HG03108 (cell line): ENCODE data around the gene FITM1.
A peak's percentile ranks its signal among the peaks of the same experiment; 100 is the strongest.

Source experiments
- ATAC-seq: cut with Tn5 transposase; IDR thresholded peaks from one replicate; pipeline ENCODE4 v1.9.1; 2021; ENCODE audit warnings: moderate library complexity; ENCODE audit not compliant: unreplicated experiment

FITM1 gene

GRCh38 chr14:24159777-24160498, 29.5 kb downstream of the FITM1 start:
- no peak for ATAC-seq

- no peak for ATAC-seq
Measured at GRCh38 chr14:24160499-24160849, 30.0 kb downstream of the FITM1 start.

- ATAC-seq = peak; percentile 81
Measured at GRCh38 chr14:24160850-24161804, 30.7 kb downstream of the FITM1 start, which contains the start of gene IRF9. Gene IRF9, plus strand, starts transcription at chr14:24161265. Its CDS starts 880 bp downstream, at chr14:24162145.

- no peak for ATAC-seq
Measured at GRCh38 chr14:24162093-24162492, 31.6 kb downstream of the FITM1 start.

GRCh38 chr14:24164518-24164991, 34.1 kb downstream of the FITM1 start:
- ATAC-seq = no peak

GRCh38 chr14:24165785-24166184, 35.3 kb downstream of the FITM1 start:
- ATAC-seq = no peak

- ATAC-seq = no peak
Measured at GRCh38 chr14:24167469-24168114, 37.1 kb downstream of the FITM1 start.

- peak; percentile 85 for ATAC-seq
Measured at GRCh38 chr14:24171422-24172260, 41.2 kb downstream of the FITM1 start, which contains the start of gene REC8. Gene REC8, plus strand, starts transcription at chr14:24172080. Its CDS starts 473 bp downstream, at chr14:24172553.

GRCh38 chr14:24172261-24172860, 41.9 kb downstream of the FITM1 start:
- ATAC-seq = no peak

GRCh38 chr14:24172871-24173281, 42.4 kb downstream of the FITM1 start:
- ATAC-seq = no peak

- ATAC-seq = no peak
Measured at GRCh38 chr14:24176599-24176998, 46.1 kb downstream of the FITM1 start.

GRCh38 chr14:24177041-24177825, 46.8 kb downstream of the FITM1 start:
- no peak for ATAC-seq

GRCh38 chr14:24177891-24178290, 47.4 kb downstream of the FITM1 start:
- ATAC-seq = no peak

- ATAC-seq = no peak
Measured at GRCh38 chr14:24178399-24179178, 48.1 kb downstream of the FITM1 start.

GRCh38 chr14:24179294-24179960, 49.0 kb downstream of the FITM1 start:
- ATAC-seq = no peak

GRCh38 chr14:24179961-24180796, 49.7 kb downstream of the FITM1 start:
- no peak for ATAC-seq
